NB4 (cell line): ENCODE data around the gene ARCN1.

Experiments used
- CTCF ChIP-seq: IDR thresholded peaks from one replicate; pipeline ENCODE4 v1.5.1; 2012; ENCODE audit warnings: low read depth, low read length
- POLR2A ChIP-seq: IDR thresholded peaks from 2 replicates; pipeline ENCODE4 v1.6.1; 2011; ENCODE audit warnings: mild to moderate bottlenecking; ENCODE audit not compliant: insufficient read length; ENCODE audit errors: extremely low read depth

DNA sequence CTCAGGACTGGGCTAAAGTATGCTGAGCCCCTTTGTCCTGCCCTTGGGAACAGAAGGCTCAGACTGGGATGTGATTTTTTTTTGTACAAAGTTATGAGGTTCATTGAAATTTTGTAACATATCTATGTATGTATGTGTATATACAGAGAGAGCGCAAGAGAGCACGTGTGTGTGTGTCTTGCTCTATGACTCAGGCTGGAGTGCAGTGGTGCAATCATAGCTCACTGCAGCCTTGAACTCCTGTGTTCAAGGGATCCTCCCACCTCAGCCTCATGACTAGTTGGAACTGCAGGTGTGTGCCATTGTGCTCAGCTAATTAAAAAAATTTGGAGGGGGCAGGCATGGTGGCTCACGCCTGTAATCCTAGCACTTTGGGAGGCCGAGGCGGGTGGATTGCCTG, 35.5 kb upstream of the ARCN1 start:
- TF ChIP-seq CTCF (no peak), POLR2A (no peak)
